NCI-H1105 (cell line): Measurements from ENCODE around the gene FTCDNL1.

ENCODE experiments used
- DNase-seq: peaks from one replicate; lab custom pipeline; 2025; lab: John Stamatoyannopoulos, UW

FTCDNL1 gene

DNA sequence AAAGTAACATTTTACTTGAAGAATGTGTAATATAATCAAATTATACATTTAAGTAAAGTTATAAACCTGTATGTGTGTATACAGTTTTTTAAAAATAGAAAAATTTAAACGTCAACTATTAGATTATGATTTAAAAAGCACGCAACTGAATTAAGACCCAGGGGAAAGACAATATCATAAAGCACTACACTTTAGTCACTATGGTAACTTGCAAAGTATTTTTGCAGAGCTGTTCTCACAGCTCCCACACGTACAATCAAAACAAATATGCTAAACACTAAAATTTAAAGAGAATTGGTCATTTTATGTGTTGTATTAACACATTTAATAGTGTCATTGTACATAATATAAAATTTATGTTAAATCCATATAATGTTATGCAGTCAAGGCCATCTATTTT, 59.7 kb downstream of the FTCDNL1 start:
- DNase-seq = no peak

DNA sequence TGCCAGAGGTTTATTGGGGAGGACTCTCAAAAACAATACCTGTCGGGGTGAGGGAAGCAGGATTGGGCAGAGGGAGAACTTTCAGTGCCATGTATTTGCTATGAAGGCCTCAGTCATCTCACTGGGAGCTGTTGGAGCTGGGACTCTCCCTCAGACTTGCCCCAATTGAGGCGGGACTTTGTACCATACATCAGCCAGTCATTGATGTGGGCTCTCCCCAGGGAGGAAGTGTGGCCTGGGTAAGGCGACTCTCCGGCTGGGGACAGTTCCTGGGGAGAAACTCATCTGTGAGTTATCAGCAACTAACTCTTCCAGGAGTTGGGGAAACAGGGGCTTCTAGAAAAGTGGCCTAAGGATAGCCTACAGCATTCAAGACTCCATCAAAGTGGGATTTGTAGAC, 66.5 kb downstream of the FTCDNL1 start:
- no peak for DNase-seq

DNA sequence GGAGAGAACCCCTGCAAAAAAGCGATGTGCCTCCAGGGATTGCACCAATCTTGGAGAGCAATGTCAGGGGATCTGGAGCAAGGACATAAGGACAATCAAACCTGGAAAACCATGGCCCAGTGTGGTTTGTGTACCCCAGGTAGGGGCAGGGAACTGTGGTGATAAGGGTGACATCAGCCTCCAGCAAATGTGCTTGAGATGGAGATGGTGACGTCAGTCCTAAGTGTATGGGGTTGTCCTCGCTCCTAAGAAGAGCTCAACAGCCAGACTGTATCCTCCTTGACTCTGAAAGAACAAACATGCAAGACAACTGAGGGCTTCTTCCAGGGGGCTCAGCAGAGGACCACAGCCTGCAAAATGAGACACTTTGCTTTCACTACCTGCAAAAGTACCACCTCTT, 71.4 kb downstream of the FTCDNL1 start:
- no peak for DNase-seq

DNA sequence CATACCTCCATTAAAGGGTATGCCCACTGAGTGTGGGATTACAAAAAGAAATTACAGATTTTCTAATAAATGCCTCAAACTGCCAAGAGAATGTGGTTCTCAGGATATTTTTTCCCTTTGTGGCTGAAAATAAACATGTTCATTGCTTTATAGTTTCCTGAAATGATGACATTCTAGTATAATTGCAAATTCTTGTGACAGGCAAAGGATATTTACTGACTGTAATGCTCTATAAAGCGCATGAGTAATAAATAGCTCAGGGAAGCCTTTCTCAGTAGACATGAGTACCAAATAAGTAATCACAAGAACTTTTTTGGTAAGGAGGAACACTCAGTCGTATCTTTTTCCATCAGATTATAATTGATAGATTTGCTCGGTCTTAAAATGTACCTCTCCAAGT, 72.3 kb downstream of the FTCDNL1 start:
- DNase-seq = no peak

DNA sequence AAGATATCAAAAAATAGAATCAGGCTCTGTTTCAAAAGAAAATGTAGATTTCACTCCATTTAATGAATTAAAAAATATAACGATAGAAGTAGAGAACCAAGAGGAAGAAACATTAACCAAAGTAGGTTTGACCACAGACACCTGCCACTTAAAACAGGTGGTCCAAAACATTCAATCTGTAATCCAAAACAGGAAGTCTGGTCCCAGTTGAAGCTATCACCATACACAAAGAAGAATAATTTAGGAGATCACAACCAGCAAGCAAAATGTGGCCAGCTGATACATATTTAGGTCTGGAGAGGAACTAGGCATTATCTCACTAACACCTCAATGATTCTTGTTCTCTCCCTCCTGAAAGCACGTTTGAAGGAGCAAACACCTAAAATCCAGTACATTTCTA, 73.1 kb downstream of the FTCDNL1 start:
- DNase-seq = no peak

DNA sequence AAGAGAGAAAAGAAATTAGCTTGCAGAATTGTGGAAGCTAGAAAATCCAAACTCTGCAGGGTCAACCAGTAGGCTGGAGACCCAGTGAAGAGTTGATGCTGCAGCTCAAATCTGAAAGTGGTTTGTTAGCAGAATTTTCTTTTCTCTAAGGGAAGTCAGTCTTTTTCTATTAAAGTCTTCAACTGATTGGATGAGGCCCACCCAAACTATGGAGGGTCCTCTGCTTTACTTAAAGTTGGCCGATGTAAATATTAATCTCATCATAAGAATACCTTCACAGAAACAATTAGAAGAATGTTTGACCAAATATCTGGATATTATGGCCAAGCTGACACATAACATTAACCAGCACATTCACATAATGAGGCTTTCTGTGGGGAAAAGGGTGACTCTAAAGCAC, 73.7 kb downstream of the FTCDNL1 start:
- DNase-seq = no peak

DNA sequence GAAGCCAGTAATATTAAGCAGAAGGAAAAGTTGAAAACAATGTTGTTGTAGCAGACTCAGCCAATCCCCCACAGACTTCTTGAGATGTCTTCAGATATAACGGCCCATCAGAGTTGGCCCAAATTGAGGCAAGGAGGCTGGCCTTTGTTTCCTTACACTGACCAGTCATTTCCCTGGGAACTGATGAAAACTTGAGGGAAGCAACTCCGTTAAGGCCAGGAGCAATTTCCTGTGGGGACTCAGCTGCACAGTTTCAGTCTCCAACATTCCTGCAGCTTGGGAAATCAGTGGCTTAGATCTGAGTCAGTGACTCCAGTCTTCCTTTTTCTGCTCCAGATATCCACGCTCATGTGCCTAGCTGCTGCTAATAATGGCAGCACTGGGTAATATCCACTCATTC, 75.7 kb downstream of the FTCDNL1 start:
- DNase-seq = no peak

DNA sequence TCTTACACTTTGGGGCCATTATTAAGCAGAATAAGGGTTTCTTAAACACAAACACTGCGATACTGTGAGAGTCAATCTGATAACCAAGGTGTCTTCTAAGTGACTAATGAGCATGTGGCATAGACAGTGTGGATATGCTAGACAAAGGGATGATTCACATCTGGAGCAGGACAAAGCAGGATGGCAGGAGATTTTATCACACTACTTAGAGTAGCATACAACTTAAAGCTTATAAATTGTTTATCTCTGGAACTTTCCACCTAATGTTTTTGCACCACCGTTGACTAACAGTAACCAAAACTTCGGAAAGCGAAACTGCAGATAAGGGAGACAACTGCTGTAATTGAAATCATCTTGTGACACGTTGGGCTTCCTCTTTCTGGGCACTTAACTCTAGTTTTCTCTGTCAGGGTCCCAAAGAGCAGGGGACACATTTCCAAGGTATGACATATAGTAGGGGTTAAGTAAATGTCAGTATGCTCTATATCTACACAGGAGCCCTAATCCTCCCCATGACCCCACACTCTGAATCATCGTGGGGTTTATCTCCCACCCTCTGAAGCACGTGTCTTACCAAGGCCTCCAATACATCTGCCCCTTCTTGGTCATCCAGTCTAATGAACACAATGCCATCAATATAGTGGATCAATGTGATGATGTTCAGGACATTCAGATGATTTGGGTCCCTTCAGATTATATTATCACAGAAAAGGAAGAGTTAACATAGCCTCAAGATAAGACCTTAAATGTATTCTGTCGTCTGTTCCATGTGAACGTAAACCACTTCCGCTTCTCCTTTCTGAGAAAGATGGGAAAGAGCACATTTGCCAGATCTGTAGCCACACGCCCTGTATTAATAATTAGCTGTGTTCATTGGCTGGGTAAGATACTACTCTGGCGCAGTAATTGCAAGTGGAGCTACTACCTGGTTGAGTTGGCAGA, 78.7 kb downstream of the FTCDNL1 start:
- DNase-seq = no peak

DNA sequence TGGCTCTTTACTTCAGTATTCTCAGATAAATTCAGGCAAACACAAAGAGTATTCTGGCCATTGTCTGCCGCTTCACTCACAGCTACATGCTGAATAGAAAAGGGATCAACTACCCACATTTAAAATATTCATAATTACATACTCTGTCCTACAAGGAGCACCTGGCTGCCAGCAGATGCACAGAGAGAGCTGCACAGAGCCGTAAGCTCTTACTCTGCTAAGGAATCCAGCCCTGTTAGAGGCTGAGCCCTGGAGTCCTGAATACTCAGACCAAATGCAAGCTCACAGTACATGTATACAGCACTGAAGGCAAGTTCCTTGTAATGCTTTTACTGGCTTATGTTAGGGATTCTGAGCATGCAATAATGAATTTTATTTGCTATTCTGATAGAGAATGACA, 80.3 kb downstream of the FTCDNL1 start:
- DNase-seq = no peak

DNA sequence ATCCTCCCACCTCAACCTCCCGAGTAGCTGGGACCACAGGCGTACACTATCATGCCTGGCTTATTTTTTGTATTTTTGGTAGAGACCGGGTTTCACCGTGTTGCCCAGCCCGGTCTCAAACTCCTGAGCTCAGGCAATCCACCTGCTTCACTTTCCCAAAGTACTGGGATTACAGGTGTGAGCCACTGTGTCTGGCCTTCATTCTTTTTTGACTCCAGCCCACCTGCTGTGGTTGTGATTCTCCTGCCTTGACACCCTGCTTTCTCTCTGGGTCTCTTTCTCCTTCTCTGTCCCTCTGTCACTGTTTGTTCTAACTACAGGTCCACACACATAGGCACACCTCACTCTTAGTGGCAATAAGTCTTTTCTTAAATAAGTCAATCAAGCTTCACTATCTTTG, 85.3 kb downstream of the FTCDNL1 start:
- DNase-seq = no peak

DNA sequence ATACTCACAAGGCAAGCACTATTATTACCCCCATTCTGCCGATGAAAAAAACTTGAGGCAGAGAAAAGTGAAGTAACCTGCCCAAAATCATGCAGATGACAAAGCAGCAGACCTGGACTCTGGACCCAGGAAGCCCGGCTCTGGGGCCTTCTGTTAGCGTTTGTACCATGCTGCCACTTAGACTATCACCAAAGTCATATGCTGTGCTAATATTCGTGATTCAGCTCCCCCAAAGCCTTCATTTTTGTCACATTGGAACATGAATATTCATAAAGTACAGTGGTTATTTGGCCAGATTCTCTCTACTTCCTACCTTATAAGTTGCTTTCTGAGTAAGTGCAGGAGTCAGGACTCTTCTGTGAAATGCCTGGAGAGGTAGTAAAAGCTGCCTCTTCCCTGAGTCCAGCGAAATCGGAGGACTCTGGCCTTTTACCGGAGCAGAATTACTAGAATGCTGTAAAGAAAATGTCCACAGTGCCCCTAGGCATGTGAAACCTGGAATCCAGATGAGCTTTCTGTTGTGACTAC, 86.7 kb downstream of the FTCDNL1 start:
- no peak for DNase-seq

DNA sequence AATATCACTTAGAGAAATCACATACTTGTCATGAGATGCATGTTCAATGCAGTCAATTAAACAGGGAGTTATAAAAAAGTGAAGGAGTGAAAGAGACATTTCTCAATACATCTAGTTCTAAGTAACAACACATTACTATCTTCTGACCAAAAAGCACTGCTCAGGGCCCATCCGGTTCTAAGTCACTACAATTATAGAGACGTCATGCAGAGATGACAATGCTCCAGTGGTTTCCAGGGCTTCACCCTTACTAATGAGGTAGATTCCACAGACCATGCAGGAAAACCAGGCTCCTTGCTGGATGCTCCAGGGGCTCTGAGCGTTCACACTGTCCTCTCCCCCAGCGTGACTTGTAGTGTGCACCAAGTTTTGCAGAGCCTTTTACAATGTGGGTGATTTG, 88.0 kb downstream of the FTCDNL1 start:
- no peak for DNase-seq

DNA sequence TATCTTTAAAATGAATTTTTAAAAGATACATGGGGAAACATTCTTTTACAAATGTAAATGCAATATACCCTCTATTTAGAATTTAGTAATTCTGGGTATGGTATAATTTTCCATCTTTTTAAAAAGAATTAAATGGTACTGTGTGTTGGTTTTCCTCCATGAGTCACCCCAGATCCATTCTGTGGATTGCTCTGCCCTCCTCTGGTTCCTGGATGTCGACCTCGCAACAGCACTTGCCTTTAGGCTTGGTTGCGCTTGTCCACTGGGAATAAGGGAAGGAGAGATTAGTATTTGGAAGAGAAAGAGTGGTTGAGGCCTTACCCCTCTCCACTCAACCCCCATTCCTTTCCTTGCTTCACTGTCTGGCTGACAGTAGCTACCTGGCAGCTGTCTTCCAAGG, 90.4 kb downstream of the FTCDNL1 start:
- DNase-seq = no peak

DNA sequence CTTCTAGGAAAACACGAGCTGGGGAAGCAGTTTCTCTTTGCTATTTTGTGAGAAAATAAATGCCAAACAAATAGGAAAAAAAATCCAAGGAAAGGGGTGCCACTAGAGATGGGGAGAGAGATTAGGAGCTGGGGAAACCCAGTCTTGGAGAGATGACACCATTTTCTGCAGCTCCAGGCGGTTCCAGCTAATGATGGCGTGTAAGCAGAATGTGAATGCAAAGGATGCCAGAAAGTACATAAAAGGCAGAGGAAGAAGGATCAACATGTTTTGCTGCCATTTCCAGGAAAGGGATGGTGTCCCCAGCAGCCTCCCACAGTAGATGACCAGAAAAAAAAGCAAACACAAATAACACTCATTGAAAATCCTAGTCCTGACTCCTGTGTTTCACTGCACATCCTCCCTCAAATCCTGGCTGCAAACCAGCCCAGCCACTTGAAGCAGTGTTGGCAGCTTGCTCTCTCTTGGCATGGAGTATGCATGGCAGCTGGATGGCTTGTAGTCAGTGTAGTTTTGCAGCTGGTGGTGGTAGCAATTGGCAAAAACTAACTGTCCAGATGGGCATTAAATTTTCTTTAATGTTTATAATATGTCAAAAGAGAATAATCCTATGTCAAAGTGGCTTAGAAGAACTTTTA, 93.6 kb downstream of the FTCDNL1 start:
- DNase-seq = peak; percentile 80

DNA sequence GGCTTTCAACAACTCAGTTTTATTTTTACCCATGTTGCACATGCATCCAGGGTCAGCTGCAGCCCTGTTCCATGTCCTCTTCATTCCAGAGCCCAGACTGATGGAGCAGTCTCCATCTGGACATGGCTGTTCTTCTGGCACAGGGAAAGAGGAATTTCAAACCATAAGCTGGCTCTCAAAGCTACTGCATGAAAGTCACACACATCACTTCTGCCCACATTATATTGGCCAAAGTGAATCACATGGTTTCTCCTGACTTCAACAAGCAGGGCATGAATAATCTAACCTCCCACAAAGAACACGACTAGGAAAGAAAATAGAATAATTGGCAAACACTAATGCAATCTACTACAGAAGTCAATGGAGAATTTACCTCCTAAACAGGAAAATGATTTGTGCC, 94.2 kb downstream of the FTCDNL1 start:
- DNase-seq = no peak

DNA sequence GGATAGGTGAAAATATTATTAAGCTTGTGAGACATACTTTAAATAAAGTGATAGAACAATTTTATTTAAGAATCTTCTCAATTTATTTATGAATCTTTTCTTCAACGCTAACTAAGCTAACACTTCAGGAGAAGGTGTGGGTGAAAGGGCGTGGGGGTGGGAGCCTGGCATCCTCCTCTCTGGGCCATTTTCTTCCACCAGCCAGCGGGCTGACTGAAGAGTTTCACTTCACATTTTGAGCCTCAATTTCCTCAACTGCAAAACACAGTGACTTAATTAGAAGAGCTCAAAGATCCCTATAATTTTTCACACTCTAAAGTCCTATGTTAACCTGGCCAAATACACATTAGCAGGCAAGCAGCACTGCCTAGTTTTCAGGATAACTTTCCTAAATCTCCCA, 94.8 kb downstream of the FTCDNL1 start:
- no peak for DNase-seq

DNA sequence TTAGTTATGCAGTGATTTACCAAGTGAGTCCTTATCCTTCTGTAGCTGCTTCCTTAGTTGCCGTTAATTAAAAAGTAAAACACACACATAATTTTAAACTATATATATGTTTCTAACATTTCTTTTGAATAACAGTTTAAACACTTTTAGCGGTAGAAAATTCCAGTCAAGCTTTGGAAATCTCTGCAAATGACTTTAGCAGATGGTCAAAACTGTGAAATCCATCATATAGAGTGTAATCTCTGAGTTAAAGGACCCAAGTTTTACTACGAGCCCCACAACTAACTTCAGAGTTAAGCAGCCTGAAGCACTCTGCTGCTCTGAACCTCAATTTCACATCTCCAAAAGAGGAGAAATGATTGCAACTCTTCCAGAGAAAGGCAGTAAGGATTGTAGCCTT, 96.2 kb downstream of the FTCDNL1 start:
- no peak for DNase-seq

DNA sequence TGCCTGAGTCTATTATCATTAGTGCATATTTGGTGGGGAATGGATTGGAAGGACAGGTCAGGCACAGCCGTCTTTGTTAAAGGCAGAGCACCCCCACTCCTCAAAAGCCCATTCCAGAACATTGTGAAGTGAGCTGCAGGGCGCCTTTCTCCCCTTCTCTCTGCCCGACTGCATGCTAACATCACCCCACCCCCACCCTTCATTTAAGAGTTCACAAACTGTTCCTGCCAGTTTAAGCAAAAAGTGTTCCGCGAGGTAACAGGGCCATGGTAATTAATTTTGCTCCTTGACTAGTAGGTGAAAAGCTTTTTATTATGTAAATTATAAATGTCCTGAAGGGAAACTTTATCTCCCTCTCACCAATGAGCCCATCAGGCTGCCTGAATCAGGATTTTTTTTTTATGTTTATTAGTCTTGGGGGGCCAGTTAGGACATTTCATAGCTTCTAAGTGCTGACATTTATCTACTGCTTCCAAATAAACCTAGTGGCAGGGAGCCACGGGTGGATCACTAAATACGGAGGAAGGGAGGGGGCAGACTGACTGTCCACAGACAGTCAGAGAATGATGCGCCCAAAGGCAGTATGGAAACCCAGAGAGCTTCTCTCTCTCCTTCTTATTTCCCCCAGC, 99.4 kb downstream of the FTCDNL1 start:
- no peak for DNase-seq

DNA sequence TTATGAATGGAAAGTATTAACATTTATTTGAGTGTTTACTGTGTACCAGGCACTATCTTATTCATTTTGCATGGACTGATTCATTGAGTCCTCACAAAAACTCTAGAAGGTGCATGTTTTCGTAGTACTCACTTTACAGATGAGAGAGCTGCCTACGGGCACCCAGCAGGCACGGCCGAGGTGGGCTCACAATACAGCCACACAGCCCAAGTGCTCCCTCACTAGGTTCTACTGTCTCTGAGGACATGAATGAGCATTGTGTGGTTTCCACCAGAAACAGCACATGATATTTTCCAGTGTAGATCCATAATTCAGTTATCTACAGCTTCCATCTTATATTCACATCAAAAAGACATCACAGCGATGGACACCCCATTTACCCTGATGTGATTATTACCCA, 101.4 kb downstream of the FTCDNL1 start:
- no peak for DNase-seq

DNA sequence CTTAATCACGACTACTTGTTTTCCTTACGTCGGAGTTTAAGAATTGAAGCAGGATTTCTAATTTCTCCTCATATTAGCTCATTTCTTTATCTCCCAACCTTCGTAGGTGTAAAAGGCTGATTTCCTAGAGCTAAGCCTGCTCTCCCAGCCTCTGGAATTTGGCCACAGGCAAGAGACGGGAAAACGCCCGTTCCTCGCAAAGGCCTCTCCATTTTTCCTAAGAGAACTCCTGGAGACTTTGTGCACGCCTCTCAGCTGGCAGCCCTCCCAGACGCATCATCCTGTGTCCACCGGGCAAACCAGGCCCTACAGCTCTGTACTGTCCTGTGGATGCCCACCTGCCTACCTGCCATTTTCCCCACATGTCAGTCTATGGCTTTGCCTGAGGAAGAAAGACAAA, 106.3 kb downstream of the FTCDNL1 start:
- no peak for DNase-seq

DNA sequence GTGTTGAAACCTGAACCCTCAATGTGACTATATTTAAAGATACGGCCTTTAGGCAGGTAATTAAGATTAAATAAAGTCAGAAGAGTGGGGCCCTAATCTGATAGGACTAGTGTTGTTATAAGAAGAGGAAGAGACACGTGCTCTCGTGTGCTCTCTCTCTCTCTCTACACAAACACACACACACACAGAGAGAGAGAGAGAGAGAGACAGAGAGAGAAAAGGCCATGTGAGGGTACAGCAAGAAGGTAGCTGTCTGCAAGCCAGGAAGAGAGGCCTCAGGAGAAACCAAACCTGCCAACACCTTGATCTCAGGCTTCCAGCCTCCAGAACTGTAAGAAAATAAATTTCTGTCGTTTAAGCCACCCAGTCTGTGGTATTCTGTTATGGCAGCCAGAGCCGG, 106.7 kb downstream of the FTCDNL1 start:
- DNase-seq = no peak

DNA sequence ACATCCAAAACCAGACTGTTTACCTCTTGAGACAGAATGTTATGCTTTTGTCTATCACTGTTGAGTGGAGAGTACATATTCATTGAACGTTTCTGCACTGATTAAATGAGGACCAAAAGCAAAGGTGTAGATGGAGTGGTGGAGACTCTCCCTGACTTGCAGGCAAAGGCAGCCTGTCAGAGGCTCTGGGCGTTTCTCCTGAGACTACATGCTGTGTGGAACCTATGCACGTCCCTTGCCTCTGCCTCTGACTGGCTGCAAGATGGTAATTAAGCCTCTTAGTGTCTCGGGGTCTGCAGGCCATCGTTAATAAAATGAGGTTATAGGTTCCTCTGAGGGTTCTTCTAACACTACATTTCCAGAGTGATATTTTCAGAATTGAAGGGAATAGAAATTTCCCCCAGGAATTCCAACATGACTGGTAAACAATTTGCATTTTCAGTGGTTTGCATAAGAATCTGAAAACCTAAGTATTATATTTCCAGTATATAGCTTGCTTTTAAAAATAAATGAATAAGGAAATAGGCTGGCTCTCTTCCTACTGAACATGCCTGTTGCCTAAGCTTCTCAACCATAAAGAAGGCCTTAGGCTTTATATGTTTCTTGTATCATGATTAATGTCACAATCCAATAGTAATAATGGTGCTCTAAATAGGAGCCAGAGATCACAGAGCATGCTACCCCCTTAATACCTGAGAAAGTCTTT, 107.4 kb downstream of the FTCDNL1 start:
- DNase-seq = no peak
